RWPE2 (cell line): ENCODE results near the gene LIMK1.
A peak's percentile ranks its signal among the peaks of the same experiment; 100 is the strongest.

Experiments used
- ATAC-seq: fragments of 200-7000 bp; cut with Tn5 transposase; 3 replicates; pipeline ENCODE4 v1.9.1; 2021; ENCODE audit warnings: low read depth
- DNase-seq: peaks from one replicate; pipeline ENCODE4 v3.0.0-alpha.2; 2020; ENCODE audit warnings: low spot score
- H3K27ac ChIP-seq: fragments of 450-650 bp; 2 replicates; pipeline ENCODE4 v1.5.1; 2017; ENCODE audit warnings: mild to moderate bottlenecking; ENCODE audit not compliant: poor library complexity, severe bottlenecking
- H3K27me3 ChIP-seq: fragments of 250-450 bp; sonication (Bioruptor Pico); 2 replicates; pipeline ENCODE4 v1.5.1; 2021; ENCODE audit warnings: mild to moderate bottlenecking, moderate library complexity; ENCODE audit not compliant: insufficient read depth, poor library complexity, severe bottlenecking
- H3K36me3 ChIP-seq: fragments of 250-450 bp; sonication (Bioruptor Pico); 2 replicates; pipeline ENCODE4 v1.5.1; 2020; ENCODE audit warnings: low read depth, mild to moderate bottlenecking, moderate library complexity
- H3K4me1 ChIP-seq: fragments of 250-450 bp; sonication (Bioruptor Pico); 2 replicates; pipeline ENCODE4 v1.5.1; 2021; ENCODE audit warnings: mild to moderate bottlenecking, moderate library complexity; ENCODE audit not compliant: insufficient read depth, poor library complexity, severe bottlenecking
- H3K4me3 ChIP-seq: fragments of 250-450 bp; sonication (Bioruptor Pico); 2 replicates; pipeline ENCODE4 v1.5.1; 2021; ENCODE audit warnings: mild to moderate bottlenecking, moderate library complexity; ENCODE audit not compliant: severe bottlenecking
- H3K9me3 ChIP-seq: fragments of 250-450 bp; sonication (Bioruptor Pico); 2 replicates; pipeline ENCODE4 v1.5.1; 2021; ENCODE audit warnings: mild to moderate bottlenecking, moderate library complexity; ENCODE audit not compliant: severe bottlenecking
- TF ChIP-seq, protein P1 (sequence below): fragments of 450-650 bp; IDR thresholded peaks from one replicate; pipeline ENCODE4 v1.5.1; 2017; ENCODE audit warnings: mild to moderate bottlenecking, moderate library complexity; ENCODE audit not compliant: poor library complexity, severe bottlenecking

Gene LIMK1

DNA sequence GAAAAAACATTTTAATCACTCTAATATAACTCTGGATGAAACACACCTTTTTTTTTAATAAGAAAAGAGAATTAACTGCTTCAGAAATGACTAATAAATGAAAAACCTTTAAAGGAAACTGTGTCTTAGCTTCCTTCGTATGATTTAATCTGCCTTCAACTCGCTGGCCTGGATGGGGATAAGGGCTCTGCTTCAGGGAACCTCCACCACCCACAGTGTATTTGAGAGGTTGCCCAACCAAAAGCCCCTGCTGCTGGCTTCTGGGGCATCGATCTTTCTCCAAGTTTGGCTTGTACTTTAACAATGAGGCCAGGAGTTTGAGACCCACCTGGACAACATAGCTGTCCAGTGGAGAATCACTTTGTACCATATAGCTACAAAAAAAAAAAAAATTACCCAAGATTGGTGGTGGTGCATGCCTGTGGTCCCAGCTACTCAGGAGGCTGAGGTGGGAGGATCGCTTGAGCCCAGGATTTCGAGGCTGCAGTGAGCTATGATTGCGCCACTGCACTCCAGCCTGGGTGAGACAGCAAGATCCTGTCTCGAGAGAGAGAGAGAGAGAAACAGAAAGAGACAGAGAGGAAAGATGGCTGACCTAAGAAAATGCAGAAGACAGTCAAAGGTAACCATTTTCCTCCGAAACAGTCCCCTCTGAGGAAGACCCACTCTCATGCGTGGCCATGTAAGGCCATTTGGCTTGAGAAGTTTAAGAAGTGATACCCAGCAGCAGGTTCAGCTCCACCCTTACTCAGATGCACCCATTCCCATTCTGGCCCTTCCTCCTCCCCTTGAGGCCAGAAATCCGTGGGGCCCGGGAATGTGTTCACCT, 13.6 kb upstream of the LIMK1 start:
- Histone ChIP-seq H3K27ac (no peak overlapping the region), H3K4me1 (no peaks in the 10 kb centered on the region), H3K4me3 (no peak overlapping the region), H3K36me3 (no peaks in the 10 kb centered on the region), H3K27me3 (no peaks in the 10 kb centered on the region), H3K9me3 (no peaks in the 10 kb centered on the region)
- DNase-seq (no peak), ATAC-seq (no peak)
- TF ChIP-seq, protein P1, sequence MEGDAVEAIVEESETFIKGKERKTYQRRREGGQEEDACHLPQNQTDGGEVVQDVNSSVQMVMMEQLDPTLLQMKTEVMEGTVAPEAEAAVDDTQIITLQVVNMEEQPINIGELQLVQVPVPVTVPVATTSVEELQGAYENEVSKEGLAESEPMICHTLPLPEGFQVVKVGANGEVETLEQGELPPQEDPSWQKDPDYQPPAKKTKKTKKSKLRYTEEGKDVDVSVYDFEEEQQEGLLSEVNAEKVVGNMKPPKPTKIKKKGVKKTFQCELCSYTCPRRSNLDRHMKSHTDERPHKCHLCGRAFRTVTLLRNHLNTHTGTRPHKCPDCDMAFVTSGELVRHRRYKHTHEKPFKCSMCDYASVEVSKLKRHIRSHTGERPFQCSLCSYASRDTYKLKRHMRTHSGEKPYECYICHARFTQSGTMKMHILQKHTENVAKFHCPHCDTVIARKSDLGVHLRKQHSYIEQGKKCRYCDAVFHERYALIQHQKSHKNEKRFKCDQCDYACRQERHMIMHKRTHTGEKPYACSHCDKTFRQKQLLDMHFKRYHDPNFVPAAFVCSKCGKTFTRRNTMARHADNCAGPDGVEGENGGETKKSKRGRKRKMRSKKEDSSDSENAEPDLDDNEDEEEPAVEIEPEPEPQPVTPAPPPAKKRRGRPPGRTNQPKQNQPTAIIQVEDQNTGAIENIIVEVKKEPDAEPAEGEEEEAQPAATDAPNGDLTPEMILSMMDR, result no peak

DNA sequence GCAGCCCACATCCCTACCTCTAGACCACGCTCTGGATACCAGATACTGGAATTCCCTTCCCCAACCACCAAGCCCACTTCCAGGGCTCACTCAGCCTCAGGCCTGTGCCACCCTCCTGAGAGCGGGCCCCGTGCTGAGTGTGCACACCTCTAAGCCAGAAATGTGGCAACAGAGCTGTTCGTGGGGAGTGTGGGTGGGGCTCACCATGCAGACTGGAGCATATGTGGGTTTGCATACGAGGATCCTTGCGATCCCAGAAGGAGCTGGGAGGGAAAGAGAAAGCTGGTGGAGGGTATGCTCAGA, 13.0 kb upstream of the LIMK1 start:
- H3K36me3 ChIP-seq, result no peaks in the 10 kb centered on the region
- no peak overlapping the region for H3K27ac ChIP-seq
- H3K9me3 ChIP-seq, result no peaks in the 10 kb centered on the region
- no peaks in the 10 kb centered on the region for H3K4me1 ChIP-seq
- TF ChIP-seq, protein P1, result no peak
- no peaks in the 10 kb centered on the region for H3K27me3 ChIP-seq
- ATAC-seq (no peak), DNase-seq (no peak)
- H3K4me3 ChIP-seq, result no peak overlapping the region

DNA sequence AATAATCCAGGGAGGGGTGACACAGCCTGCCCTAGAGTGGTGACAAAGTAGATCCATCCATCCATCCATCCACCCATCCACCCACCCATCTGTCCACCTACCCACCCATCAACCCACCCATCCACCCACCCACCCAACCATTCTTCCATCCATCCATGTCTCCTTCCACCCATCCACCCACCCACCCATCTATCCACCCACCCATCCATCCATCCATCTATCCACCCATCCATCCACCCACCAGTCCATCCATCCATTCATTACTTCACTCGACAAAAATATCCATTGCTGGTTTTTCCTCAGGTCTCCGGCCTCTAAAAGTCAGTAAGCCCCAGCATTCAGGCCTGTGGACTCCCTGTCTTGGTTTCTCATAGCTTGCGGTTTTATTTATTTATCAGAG, 12.5 kb upstream of the LIMK1 start:
- ATAC-seq (no peak), DNase-seq (no peak)
- TF ChIP-seq, protein P1, result no peak
- Histone ChIP-seq H3K27ac (no peak overlapping the region), H3K4me1 (no peaks in the 10 kb centered on the region), H3K9me3 (no peaks in the 10 kb centered on the region), H3K36me3 (no peaks in the 10 kb centered on the region), H3K4me3 (no peak overlapping the region), H3K27me3 (no peaks in the 10 kb centered on the region)

DNA sequence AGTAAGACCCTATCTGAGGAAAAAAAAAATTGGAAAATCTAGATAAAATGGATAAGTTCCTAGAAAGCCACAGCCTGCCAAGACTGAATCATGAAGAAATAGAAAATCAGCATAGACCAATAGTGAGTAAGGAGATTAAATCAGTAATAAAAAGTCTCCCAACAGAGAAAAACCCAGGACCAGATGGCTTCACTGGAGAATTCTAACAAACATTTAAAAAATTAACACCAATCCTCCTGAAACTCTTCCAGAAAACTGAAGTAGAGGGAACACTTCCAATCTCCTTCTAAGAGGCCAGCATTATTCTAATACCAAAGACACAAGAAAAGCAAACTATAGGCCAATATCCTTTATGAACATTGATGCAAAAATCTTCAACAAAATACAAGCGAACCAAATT, 8.8 kb upstream of the LIMK1 start:
- ATAC-seq, result no peak
- H3K27me3 ChIP-seq, result no peaks in the 10 kb centered on the region
- TF ChIP-seq, protein P1, result no peak
- H3K27ac ChIP-seq, result no peak overlapping the region
- no peak overlapping the region for H3K4me3 ChIP-seq
- H3K4me1 ChIP-seq, result peaks cover 4% of the 10 kb centered on the region
- H3K9me3 ChIP-seq, result no peaks in the 10 kb centered on the region
- no peak for DNase-seq
- no peaks in the 10 kb centered on the region for H3K36me3 ChIP-seq

DNA sequence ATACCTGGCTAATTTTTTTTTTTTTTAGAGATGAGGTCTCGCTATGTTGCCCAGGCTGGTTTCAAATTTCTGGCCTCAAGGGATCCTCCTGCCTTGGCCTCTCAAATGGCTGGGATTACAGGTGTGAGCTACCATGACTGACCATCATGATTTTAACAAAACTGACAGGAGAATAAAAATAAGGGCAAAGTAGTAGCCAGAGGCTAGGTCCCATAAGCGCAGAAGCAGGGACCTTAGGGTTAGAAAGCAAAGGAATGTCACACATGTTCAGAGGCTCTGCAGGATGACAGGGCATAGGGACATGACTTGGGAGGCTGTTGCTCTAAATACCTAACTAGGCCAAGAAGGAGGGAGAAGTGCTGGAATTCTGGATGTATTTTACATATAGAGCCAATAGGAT, 5.1 kb upstream of the LIMK1 start:
- peaks cover 4% of the 10 kb centered on the region for H3K4me1 ChIP-seq
- H3K36me3 ChIP-seq, result no peaks in the 10 kb centered on the region
- H3K4me3 ChIP-seq, result no peak overlapping the region
- TF ChIP-seq, protein P1, result no peak
- DNase-seq, result no peak
- H3K27me3 ChIP-seq, result no peaks in the 10 kb centered on the region
- no peak for ATAC-seq
- no peaks in the 10 kb centered on the region for H3K9me3 ChIP-seq
- peak overlapping the region; percentile 16 for H3K27ac ChIP-seq
